HepG2 (cell line): ENCODE data around the gene NR2F6. TPM values are rescaled to one million over a fixed set of nuclear protein-coding genes. Genes with fewer than 3 reads are reported as not detected.

ENCODE experiments used
- HNF4G ChIP-seq, 2 experiments: sonication (generic) in 1 of 2; formaldehyde crosslinking in 1 of 2; IDR thresholded peaks; 2 replicates each; pipeline versions ENCODE4 v1.4.0 to v1.6.1; 2011 to 2020; ENCODE audit warnings: borderline replicate concordance in 2 of 2, low read depth in 2 of 2, mild to moderate bottlenecking in 2 of 2, low read length in 1 of 2, missing genetic modification reagents in 1 of 2, moderate library complexity in 1 of 2
- MYC ChIP-seq: sonication (generic); formaldehyde crosslinking; IDR thresholded peaks from 2 replicates; pipeline ENCODE4 v1.9.0; 2021; ENCODE audit warnings: missing genetic modification reagents, borderline replicate concordance
- polyA plus RNA-seq, 8 experiments: library from polyadenylated mRNA; depleted of rRNA in 3 of 8; stranded (reverse) in 7 of 8; unstranded in 1 of 8; fragments of >200 nt; fragmentation: Illumina TruSeq in 4 of 8; extraction: Trizol in 4 of 8; gene quantifications; 2 replicates each; pipeline versions ENCODE4 v1.2.1 to v1.2.3, GENCODE V29; 2011 to 2016; ENCODE audit warnings: low read depth in 4 of 8, missing spikeins in 1 of 8, mixed read lengths in 1 of 8; ENCODE audit not compliant: insufficient read depth in 1 of 8
- total RNA-seq, 5 experiments: library from RNA; depleted of rRNA; stranded (reverse); fragments of >200 nt; fragmentation: Illumina TruSeq; extraction: Trizol; gene quantifications; 2 replicates each; pipeline ENCODE4 v1.2.3, GENCODE V29; 2016; ENCODE audit warnings: low read depth in 1 of 5
- TF ChIP-seq, protein P1 (sequence below): sonication (generic); formaldehyde crosslinking; conservative IDR thresholded peaks from 2 replicates; pipeline ENCODE4 v1.4.0; 2020; ENCODE audit warnings: mild to moderate bottlenecking, missing genetic modification reagents, moderate library complexity
- TF ChIP-seq, protein P2 (sequence below): IDR thresholded peaks from 2 replicates; pipeline ENCODE4 v1.6.1; 2016; ENCODE audit warnings: missing biosample characterization, missing genetic modification reagents, low read depth
- TF ChIP-seq, protein P3 (sequence below): sonication (generic); formaldehyde crosslinking; IDR thresholded peaks from 2 replicates; pipeline ENCODE4 v1.4.0; 2020; ENCODE audit warnings: missing genetic modification reagents, borderline replicate concordance
- TF ChIP-seq, protein P4 (sequence below): sonication (generic); formaldehyde crosslinking; IDR thresholded peaks from 2 replicates; pipeline ENCODE4; 2020; ENCODE audit warnings: missing genetic modification reagents, mild to moderate bottlenecking, borderline replicate concordance
- TF ChIP-seq, protein P5 (sequence below): sonication (generic); formaldehyde crosslinking; IDR thresholded peaks from 2 replicates; pipeline ENCODE4 v1.5.1; 2020; ENCODE audit warnings: mild to moderate bottlenecking, missing genetic modification reagents, borderline replicate concordance
- TF ChIP-seq, protein P6 (sequence below): sonication (generic); formaldehyde crosslinking; IDR thresholded peaks from 2 replicates; pipeline ENCODE4 v1.5.0; 2020; ENCODE audit warnings: missing genetic modification reagents

The NR2F6 gene
- total and polyA plus RNA-seq, 2 of the 13 experiments (the other 11 are each of a cell fraction or from before 2014, with no cell fraction given) = 30.9 to 72.4 TPM

DNA sequence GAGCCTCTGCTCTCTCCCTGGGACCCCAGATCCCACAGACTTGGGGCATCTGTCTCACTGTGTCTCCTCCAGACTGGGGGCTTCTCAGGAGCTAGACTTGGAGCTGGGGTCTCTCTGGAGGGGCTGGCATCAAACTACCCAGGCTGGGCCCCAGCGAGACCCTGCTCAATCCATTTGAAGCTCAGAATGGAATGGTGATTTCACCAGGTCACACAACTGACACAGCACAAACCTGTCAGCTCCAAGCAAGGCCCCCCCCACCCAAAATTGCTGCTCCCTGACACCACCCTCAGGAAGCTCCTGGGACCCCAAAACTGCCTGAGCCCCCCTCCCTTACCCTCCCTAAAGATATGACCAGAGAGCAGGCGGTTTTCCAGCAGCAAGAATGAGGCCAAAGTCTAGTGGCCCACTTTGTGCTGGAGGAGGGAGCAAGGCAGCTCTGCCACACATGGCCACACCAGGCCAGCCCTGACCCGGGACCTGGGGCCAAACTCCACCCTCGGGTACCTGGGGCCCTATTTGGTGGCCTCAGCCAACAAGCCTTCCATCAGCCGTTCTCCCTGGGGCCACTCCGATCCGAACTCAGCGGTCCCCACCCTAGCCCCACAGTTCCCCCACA is 2.4 kb downstream of the NR2F6 start (continued):
- TF ChIP-seq, protein P1, sequence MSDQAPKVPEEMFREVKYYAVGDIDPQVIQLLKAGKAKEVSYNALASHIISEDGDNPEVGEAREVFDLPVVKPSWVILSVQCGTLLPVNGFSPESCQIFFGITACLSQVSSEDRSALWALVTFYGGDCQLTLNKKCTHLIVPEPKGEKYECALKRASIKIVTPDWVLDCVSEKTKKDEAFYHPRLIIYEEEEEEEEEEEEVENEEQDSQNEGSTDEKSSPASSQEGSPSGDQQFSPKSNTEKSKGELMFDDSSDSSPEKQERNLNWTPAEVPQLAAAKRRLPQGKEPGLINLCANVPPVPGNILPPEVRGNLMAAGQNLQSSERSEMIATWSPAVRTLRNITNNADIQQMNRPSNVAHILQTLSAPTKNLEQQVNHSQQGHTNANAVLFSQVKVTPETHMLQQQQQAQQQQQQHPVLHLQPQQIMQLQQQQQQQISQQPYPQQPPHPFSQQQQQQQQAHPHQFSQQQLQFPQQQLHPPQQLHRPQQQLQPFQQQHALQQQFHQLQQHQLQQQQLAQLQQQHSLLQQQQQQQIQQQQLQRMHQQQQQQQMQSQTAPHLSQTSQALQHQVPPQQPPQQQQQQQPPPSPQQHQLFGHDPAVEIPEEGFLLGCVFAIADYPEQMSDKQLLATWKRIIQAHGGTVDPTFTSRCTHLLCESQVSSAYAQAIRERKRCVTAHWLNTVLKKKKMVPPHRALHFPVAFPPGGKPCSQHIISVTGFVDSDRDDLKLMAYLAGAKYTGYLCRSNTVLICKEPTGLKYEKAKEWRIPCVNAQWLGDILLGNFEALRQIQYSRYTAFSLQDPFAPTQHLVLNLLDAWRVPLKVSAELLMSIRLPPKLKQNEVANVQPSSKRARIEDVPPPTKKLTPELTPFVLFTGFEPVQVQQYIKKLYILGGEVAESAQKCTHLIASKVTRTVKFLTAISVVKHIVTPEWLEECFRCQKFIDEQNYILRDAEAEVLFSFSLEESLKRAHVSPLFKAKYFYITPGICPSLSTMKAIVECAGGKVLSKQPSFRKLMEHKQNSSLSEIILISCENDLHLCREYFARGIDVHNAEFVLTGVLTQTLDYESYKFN (CRISPR knock-in tag) = peak; percentile 41
- TF ChIP-seq, protein P2, sequence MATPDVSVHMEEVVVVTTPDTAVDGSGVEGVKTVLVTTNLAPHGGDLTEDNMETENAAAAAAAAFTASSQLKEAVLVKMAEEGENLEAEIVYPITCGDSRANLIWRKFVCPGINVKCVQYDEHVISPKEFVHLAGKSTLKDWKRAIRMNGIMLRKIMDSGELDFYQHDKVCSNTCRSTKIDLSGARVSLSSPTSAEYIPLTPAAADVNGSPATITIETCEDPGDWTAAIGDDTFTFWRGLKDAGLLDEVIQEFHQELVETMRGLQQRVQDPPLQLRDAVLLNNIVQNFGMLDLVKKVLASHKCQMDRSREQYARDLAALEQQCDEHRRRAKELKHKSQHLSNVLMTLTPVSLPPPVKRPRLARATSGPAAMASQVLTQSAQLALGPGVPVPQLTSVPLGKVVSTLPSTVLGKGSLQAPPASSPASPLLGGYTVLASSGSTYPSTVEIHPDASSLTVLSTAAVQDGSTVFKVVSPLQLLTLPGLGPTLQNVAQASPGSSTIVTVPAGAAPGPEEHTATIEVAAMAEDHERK = no peak
- peak; percentile 73; the same call in 1 of the 2 replicates for TF ChIP-seq MYC (CRISPR knock-in tag)
- TF ChIP-seq, protein P3, sequence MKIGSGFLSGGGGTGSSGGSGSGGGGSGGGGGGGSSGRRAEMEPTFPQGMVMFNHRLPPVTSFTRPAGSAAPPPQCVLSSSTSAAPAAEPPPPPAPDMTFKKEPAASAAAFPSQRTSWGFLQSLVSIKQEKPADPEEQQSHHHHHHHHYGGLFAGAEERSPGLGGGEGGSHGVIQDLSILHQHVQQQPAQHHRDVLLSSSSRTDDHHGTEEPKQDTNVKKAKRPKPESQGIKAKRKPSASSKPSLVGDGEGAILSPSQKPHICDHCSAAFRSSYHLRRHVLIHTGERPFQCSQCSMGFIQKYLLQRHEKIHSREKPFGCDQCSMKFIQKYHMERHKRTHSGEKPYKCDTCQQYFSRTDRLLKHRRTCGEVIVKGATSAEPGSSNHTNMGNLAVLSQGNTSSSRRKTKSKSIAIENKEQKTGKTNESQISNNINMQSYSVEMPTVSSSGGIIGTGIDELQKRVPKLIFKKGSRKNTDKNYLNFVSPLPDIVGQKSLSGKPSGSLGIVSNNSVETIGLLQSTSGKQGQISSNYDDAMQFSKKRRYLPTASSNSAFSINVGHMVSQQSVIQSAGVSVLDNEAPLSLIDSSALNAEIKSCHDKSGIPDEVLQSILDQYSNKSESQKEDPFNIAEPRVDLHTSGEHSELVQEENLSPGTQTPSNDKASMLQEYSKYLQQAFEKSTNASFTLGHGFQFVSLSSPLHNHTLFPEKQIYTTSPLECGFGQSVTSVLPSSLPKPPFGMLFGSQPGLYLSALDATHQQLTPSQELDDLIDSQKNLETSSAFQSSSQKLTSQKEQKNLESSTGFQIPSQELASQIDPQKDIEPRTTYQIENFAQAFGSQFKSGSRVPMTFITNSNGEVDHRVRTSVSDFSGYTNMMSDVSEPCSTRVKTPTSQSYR (CRISPR knock-in tag) = no peak; the same call in 1 of the 2 replicates
- TF ChIP-seq, protein P4, sequence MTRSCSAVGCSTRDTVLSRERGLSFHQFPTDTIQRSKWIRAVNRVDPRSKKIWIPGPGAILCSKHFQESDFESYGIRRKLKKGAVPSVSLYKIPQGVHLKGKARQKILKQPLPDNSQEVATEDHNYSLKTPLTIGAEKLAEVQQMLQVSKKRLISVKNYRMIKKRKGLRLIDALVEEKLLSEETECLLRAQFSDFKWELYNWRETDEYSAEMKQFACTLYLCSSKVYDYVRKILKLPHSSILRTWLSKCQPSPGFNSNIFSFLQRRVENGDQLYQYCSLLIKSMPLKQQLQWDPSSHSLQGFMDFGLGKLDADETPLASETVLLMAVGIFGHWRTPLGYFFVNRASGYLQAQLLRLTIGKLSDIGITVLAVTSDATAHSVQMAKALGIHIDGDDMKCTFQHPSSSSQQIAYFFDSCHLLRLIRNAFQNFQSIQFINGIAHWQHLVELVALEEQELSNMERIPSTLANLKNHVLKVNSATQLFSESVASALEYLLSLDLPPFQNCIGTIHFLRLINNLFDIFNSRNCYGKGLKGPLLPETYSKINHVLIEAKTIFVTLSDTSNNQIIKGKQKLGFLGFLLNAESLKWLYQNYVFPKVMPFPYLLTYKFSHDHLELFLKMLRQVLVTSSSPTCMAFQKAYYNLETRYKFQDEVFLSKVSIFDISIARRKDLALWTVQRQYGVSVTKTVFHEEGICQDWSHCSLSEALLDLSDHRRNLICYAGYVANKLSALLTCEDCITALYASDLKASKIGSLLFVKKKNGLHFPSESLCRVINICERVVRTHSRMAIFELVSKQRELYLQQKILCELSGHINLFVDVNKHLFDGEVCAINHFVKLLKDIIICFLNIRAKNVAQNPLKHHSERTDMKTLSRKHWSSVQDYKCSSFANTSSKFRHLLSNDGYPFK = no peak
- TF ChIP-seq, protein P5, sequence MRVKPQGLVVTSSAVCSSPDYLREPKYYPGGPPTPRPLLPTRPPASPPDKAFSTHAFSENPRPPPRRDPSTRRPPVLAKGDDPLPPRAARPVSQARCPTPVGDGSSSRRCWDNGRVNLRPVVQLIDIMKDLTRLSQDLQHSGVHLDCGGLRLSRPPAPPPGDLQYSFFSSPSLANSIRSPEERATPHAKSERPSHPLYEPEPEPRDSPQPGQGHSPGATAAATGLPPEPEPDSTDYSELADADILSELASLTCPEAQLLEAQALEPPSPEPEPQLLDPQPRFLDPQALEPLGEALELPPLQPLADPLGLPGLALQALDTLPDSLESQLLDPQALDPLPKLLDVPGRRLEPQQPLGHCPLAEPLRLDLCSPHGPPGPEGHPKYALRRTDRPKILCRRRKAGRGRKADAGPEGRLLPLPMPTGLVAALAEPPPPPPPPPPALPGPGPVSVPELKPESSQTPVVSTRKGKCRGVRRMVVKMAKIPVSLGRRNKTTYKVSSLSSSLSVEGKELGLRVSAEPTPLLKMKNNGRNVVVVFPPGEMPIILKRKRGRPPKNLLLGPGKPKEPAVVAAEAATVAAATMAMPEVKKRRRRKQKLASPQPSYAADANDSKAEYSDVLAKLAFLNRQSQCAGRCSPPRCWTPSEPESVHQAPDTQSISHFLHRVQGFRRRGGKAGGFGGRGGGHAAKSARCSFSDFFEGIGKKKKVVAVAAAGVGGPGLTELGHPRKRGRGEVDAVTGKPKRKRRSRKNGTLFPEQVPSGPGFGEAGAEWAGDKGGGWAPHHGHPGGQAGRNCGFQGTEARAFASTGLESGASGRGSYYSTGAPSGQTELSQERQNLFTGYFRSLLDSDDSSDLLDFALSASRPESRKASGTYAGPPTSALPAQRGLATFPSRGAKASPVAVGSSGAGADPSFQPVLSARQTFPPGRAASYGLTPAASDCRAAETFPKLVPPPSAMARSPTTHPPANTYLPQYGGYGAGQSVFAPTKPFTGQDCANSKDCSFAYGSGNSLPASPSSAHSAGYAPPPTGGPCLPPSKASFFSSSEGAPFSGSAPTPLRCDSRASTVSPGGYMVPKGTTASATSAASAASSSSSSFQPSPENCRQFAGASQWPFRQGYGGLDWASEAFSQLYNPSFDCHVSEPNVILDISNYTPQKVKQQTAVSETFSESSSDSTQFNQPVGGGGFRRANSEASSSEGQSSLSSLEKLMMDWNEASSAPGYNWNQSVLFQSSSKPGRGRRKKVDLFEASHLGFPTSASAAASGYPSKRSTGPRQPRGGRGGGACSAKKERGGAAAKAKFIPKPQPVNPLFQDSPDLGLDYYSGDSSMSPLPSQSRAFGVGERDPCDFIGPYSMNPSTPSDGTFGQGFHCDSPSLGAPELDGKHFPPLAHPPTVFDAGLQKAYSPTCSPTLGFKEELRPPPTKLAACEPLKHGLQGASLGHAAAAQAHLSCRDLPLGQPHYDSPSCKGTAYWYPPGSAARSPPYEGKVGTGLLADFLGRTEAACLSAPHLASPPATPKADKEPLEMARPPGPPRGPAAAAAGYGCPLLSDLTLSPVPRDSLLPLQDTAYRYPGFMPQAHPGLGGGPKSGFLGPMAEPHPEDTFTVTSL (CRISPR knock-in tag) = no peak
- TF ChIP-seq, protein P6, sequence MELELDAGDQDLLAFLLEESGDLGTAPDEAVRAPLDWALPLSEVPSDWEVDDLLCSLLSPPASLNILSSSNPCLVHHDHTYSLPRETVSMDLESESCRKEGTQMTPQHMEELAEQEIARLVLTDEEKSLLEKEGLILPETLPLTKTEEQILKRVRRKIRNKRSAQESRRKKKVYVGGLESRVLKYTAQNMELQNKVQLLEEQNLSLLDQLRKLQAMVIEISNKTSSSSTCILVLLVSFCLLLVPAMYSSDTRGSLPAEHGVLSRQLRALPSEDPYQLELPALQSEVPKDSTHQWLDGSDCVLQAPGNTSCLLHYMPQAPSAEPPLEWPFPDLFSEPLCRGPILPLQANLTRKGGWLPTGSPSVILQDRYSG (CRISPR knock-in tag) = no peak
- TF ChIP-seq HNF4G (IDR thresholded peaks at IDR 0.05; ENCODE audit: borderline replicate concordance, low read depth, low read length) = peak; percentile 62; the same call in 1 of the 2 replicates
- TF ChIP-seq HNF4G (CRISPR knock-in tag; IDR thresholded peaks at IDR 0.05; ENCODE audit: borderline replicate concordance, low read depth) = peak; percentile 60; the same call in 1 of the 2 replicates
